HG03039 (cell line): ENCODE data around the gene NEURL2.
"Not testable (repeated sequence)": the region's sequence is repeated elsewhere in the genome, so short reads cannot be mapped to it uniquely, and the experiment has no call there.

Source experiments
- ATAC-seq: cut with Tn5 transposase; IDR thresholded peaks from one replicate; pipeline ENCODE4 v1.9.1; 2021; ENCODE audit warnings: mild to moderate bottlenecking, moderate library complexity; ENCODE audit not compliant: unreplicated experiment

Gene NEURL2

DNA sequence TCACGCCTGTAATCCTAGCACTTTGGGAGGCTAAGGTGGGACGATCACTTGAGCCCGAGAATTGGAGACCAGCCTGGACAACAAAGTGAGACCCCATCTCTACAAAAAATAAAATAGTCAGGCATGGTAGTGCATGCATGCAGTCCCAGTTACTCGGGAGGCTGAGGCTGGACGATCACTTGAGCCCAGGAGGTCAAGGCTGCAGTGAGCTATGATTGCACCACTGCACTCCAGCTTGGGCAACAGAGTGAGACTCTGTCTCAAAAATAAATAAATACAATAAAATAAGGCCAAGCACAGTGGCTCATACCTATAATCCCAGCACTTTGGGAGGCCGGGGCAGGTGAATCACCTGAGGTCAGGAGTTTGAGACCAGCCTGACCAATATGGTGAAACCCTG, 10.3 kb upstream of the NEURL2 start:
- ATAC-seq: not testable (repeated sequence)

GRCh38 chr20:45899046-45899835, 8.2 kb upstream of the NEURL2 start:
- ATAC-seq: no peak

- ATAC-seq: no peak
These were observed 7.3 kb upstream of the NEURL2 start for GRCh38 chr20:45898285-45898684.

DNA sequence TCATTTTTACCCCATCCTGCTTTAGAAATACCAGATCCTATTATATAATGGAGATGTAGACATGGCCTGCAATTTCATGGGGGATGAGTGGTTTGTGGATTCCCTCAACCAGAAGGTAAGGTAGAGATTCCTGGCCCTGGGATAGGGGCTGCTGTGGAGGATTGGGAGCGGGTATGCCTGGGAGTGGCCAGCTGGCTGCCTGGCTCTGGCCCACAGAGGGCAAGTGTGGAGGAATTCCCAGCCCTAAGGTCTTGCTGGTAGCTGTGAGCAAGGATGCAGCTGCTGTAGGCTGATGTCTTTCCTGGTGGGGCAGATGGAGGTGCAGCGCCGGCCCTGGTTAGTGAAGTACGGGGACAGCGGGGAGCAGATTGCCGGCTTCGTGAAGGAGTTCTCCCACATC, 6.7 kb upstream of the NEURL2 start:
- no peak for ATAC-seq

GRCh38 chr20:45897289-45897688, 6.3 kb upstream of the NEURL2 start:
- ATAC-seq: no peak

DNA sequence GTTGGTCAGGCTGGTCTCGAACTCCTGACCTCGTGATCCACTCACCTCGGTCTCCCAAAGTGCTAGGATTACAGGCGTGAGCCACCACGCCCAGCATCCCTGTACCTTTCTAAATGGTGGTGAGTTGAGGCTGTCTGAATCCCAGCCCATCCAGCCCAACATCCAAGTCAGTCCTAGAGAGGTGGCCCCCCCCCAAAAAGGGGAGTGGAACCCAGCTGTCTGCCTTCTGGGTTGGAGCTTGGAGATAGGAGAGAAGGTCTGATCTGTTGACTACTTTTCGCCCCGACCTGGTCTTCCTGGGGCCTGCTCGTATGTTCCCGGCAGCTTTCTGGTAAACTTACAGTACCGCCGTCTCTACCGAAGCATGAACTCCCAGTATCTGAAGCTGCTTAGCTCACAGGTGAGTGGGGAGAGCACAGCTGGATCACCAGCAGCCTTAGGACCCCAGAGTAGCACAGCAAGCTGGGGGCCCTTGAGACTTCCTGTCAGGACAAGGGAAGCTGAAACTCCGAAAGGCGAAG, 5.7 kb upstream of the NEURL2 start:
- ATAC-seq: no peak

DNA sequence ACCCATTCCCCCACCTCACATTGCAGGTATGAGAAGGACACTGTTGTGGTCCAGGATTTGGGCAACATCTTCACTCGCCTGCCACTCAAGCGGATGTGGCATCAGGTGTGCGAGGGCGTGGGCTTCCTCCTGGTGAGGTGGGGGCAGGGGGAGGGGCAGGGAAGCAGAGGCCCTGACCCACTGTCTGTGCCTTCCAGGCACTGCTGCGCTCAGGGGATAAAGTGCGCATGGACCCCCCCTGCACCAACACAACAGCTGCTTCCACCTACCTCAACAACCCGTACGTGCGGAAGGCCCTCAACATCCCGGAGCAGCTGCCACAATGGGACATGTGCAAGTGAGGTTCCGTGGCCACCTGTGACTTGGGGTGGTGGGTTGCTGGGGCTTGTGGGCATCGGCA, 3.8 kb upstream of the NEURL2 start:
- no peak for ATAC-seq

DNA sequence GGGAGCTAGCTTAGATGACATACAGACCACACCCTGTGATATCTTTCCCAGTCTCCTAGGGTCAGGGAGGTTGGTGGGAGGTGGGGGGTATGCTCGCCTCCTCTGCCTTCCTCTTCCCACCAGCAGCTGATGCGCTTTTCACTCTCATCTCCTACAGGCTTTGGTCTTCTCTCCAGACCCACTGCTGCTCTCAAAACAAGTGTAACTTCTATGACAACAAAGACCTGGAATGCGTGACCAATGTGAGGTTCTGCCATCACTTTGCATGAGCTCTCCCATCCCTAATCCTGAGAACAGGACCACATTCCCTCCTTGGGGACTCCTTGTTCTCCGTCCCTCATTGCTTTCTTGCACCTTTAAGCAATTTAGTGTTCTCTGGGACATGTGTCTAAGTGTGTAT, 2.8 kb upstream of the NEURL2 start:
- no peak for ATAC-seq

GRCh38 chr20:45892828-45893500, 2.0 kb upstream of the NEURL2 start:
- ATAC-seq: no peak

GRCh38 chr20:45892049-45892825, 1.2 kb upstream of the NEURL2 start:
- ATAC-seq: no peak

DNA sequence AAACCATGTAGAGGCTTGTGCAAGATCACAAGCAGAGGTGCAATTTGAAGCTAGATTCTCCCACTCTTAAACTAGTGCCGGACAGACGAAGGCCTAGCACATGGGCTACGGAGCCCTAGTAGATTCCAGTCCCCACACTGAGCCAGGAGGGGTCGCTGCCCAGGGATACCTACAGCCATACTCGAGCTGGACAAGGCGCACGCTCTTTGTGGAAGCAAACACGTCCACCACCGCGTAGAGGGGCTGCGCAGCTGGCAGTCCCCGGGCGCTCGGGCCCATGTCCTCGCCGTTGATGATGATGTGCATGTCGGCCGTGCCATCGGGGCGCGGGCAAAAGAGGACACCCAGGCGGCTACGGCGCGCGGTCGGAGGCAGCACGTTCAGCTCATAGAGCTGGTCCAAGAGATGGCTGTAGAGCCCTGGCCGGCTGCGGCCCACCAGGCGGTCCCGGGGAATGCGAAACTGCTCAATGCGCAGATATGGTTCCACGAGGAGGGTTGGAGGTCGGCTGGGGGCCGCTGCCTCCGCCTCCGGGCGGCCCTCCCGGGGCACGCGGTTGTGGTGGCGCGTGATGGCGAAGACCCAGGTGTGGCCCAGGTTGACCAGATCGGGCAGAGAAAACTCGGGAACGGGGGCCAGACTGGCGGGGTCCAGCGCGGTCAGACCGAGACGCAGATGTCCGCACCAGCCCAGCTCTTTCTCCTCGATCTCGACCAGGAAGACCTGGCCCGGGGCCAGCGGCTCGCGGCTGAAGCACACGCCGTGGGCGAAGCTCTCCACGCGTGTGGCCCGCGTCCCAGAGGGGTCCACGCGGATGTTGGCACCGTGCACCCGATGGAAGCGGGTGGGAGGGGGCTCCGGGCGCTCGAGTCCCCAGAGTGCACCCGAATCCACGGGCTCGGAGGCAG, 677 bp downstream of the NEURL2 start:
- no peak for ATAC-seq

GRCh38 chr20:45888681-45889080, 2.3 kb downstream of the NEURL2 start:
- ATAC-seq: no peak

DNA sequence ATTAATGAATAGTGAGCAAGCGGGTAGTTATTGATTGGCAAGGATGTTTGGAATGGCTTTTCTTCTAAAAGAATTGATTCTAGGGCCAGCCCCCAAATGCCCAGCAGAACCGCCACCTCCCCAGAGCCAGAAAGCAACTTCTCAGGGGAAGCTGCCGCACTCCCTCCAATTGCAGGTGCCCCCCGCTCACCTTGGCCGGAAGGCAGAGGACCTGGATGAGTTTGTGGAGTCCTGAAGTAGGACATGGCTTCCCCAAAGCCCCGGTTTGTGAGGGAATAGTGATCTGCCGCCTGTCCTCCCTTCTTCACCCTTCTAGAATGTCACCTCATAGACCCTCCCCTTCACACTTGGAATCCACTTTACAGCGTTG, 3.7 kb downstream of the NEURL2 start, which contains the start of gene SPATA25:
SPATA25 (minus strand) TSS at position 277 of the 370 bp plus-strand sequence; CDS start at position 245, 32 bp downstream.
- ATAC-seq: no peak

DNA sequence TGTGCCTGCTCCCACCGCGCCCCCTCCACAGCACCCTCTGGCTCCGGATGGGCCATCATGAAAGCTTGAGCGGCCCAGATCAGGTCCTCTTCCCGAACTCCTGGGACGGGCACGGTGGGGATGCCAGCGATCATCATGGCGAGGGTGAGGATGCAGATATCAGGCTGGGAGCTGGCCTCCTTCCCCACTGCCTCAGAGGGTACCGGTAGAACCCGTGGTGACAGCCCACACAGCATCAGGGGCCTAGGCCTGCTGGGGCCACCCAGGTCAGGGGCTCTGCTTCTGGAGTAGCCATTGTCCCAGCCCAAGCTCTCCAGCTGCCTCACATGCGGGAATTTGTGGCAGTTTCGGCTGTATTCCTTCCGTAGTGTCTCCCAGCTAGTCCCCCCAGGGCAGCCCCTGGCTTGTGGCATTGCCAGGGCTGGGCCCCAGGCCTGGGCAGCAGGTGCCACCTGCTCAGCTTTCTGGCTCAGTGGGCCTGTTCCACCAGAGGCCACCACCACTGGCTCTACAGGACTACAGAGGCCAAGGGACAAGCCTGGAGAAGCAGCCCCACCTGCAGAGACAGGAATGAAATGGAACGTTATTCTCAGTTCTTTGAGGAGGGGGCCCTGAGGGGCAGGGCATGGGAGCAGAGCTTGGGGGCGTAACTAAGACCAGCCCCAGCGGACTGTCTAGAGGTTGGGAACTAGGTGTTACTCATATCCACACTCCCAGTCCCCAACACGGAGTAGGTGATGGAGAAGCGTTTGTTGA, 4.2 kb downstream of the NEURL2 start:
- no peak for ATAC-seq

- ATAC-seq: no peak
These were observed 7.9 kb downstream of the NEURL2 start for GRCh38 chr20:45883100-45883469.

DNA sequence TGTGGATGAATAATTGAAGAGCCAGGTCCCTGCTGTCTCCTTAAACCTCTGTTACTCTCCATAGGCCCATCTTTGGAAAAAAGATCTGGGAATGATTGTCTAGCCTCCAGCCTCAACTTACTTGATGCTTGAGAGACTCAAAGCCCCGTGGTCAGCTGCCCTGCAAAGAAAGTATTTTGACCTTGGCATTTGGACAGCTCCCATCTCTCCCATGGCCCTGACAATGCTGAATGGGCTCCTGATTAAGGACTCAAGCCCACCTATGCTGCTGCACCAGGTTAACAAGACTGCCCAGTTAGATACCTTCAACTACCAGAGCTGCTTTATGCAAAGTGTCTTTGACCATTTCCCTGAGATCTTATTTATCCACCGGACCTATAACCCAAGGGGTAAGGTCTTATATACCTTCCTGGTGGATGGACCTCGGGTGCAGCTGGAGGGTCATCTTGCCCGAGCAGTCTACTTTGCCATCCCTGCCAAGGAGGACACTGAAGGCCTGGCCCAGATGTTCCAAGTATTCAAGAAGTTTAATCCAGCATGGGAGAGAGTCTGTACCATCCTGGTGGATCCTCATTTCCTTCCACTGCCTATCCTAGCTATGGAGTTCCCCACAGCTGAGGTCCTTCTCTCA, 8.4 kb downstream of the NEURL2 start:
- ATAC-seq: no peak

- ATAC-seq: peak; percentile 96
These were observed 9.8 kb downstream of the NEURL2 start, which contains the start of gene ZSWIM1 for GRCh38 chr20:45880988-45881788. Gene ZSWIM1, plus strand, starts transcription at chr20:45881227. Its CDS starts 1,366 bp downstream, at chr20:45882593.

GRCh38 chr20:45878076-45878761, 12.8 kb downstream of the NEURL2 start:
- ATAC-seq: no peak
